GM20431 (cell line): Measurements from ENCODE around the gene DLEC1.

Experiments
- in situ Hi-C: fragments of 300-500 bp; cut with MseI, MboI; formaldehyde crosslinking; loops from one replicate; pipeline ENCODE4 v1.15.0; 2020; ENCODE audit warnings: low sequenced_read_pairs; ENCODE audit not compliant: unreplicated experiment

The DLEC1 gene

GRCh38 chr3:38117163-38117716, 78.2 kb downstream of the DLEC1 start:
- in situ Hi-C loops: no loop called here

- in situ Hi-C loops: no loop called here
Measured at GRCh38 chr3:38117748-38118420, 78.9 kb downstream of the DLEC1 start.

GRCh38 chr3:38118421-38119247, 79.6 kb downstream of the DLEC1 start:
- in situ Hi-C loops: no loop called here

- in situ Hi-C loops: no loop called here
Measured at GRCh38 chr3:38119248-38119544, 80.2 kb downstream of the DLEC1 start.

- in situ Hi-C loops: no loop called here
Measured at GRCh38 chr3:38119821-38120692, 81.0 kb downstream of the DLEC1 start.

GRCh38 chr3:38120693-38121450, 81.9 kb downstream of the DLEC1 start:
- in situ Hi-C loops: no loop called here

GRCh38 chr3:38121451-38121831, 82.4 kb downstream of the DLEC1 start:
- in situ Hi-C loops: no loop called here

- in situ Hi-C loops: no loop called here
Measured at GRCh38 chr3:38121832-38122461, 82.9 kb downstream of the DLEC1 start.

- in situ Hi-C loops: no loop called here
Measured at GRCh38 chr3:38122712-38123290, 83.8 kb downstream of the DLEC1 start.

GRCh38 chr3:38124324-38125122, 85.5 kb downstream of the DLEC1 start:
- in situ Hi-C loops: loop anchor here (25.0 kb wide), 1 partner anchor 363 kb away; the partner anchor contains the start of gene EXOG

GRCh38 chr3:38125305-38126120, 86.5 kb downstream of the DLEC1 start:
- in situ Hi-C loops: loop anchor here (25.0 kb wide), 1 partner anchor 362 kb away; the partner anchor contains the start of gene EXOG

- in situ Hi-C loops: loop anchor here (25.0 kb wide), 1 partner anchor 361 kb away; the partner anchor contains the start of gene EXOG
Measured at GRCh38 chr3:38126121-38126892, 87.3 kb downstream of the DLEC1 start.

- in situ Hi-C loops: loop anchor here (25.0 kb wide), 1 partner anchor 360 kb away; the partner anchor contains the start of gene EXOG
Measured at GRCh38 chr3:38127611-38128302, 88.7 kb downstream of the DLEC1 start.

GRCh38 chr3:38128303-38128655, 89.3 kb downstream of the DLEC1 start:
- in situ Hi-C loops: loop anchor here (25.0 kb wide), 1 partner anchor 359 kb away; the partner anchor contains the start of gene EXOG

- in situ Hi-C loops: loop anchor here (25.0 kb wide), 1 partner anchor 358 kb away; the partner anchor contains the start of gene EXOG
Measured at GRCh38 chr3:38129058-38129457, 90.0 kb downstream of the DLEC1 start.
